Nephron (organoid): ENCODE data around the gene CDKL1.
A peak's percentile ranks its signal among the peaks of the same experiment; 100 is the strongest.

Source experiments
- H3K27ac Mint-ChIP-seq, 3 experiments: 2 replicates each; pipeline ENCODE4 v1.8.0; 2020; ENCODE audit warnings: mixed read lengths in 3 of 3, mild to moderate bottlenecking in 2 of 3, moderate library complexity in 1 of 3
- H3K27me3 Mint-ChIP-seq: 2 replicates; pipeline ENCODE4 v1.8.0; 2021; ENCODE audit warnings: low read depth, mild to moderate bottlenecking, moderate library complexity, mixed read lengths
- H3K36me3 Mint-ChIP-seq: 2 replicates; pipeline ENCODE4 v1.8.0; 2020; ENCODE audit warnings: low read depth, mixed read lengths
- H3K4me1 Mint-ChIP-seq: 2 replicates; pipeline ENCODE4 v1.8.0; 2020; ENCODE audit warnings: mixed read lengths
- H3K4me3 Mint-ChIP-seq, 3 experiments: 2 replicates each; pipeline ENCODE4 v1.8.0; 2020; ENCODE audit warnings: mild to moderate bottlenecking in 3 of 3, mixed read lengths in 3 of 3, moderate library complexity in 2 of 3
- H3K9me3 Mint-ChIP-seq: 2 replicates; pipeline ENCODE4 v1.8.0; 2020; ENCODE audit warnings: mixed read lengths
- CTCF ChIP-seq, 3 experiments: fragments of 200-600 bp; sonication (generic); IDR thresholded peaks; one replicate each; pipeline ENCODE4 v1.5.0; 2021; ENCODE audit warnings: antibody characterized with exemption in 3 of 3; ENCODE audit not compliant: unreplicated experiment in 3 of 3

The CDKL1 gene

GRCh38 chr14:50334211-50334610 lies 62.5 kb downstream of the CDKL1 start:
- H3K27me3 Mint-ChIP-seq = no peaks in the 10 kb centered on the region
- no peak overlapping the region for H3K4me3 Mint-ChIP-seq
- no peaks in the 10 kb centered on the region for H3K9me3 Mint-ChIP-seq
- H3K27ac Mint-ChIP-seq = peak overlapping the region in 2 of 3 experiments; percentile 70 to 95
- peaks cover 5% of the 10 kb centered on the region for H3K36me3 Mint-ChIP-seq
- TF ChIP-seq CTCF (IDR thresholded peaks at IDR 0.05; ENCODE audit: unreplicated experiment in 3 of 3) = no peak
- peaks cover 15% of the 10 kb centered on the region for H3K4me1 Mint-ChIP-seq

- peaks cover 15% of the 10 kb centered on the region for H3K4me1 Mint-ChIP-seq
- H3K9me3 Mint-ChIP-seq = no peaks in the 10 kb centered on the region
- no peak overlapping the region for H3K4me3 Mint-ChIP-seq
- no peaks in the 10 kb centered on the region for H3K27me3 Mint-ChIP-seq
- H3K27ac Mint-ChIP-seq = peak overlapping the region in 1 of 3 experiments; percentile 24
- no peak for TF ChIP-seq CTCF (IDR thresholded peaks at IDR 0.05; ENCODE audit: unreplicated experiment in 3 of 3)
- H3K36me3 Mint-ChIP-seq = peaks cover 5% of the 10 kb centered on the region
Measured at GRCh38 chr14:50333014-50333509, 63.6 kb downstream of the CDKL1 start.

GRCh38 chr14:50331596-50331995 lies 65.1 kb downstream of the CDKL1 start:
- Mint-ChIP-seq H3K36me3 (peaks cover 5% of the 10 kb centered on the region), H3K4me1 (peaks cover 15% of the 10 kb centered on the region), H3K27ac (no peak overlapping the region), H3K27me3 (no peaks in the 10 kb centered on the region), H3K9me3 (no peaks in the 10 kb centered on the region), H3K4me3 (no peak overlapping the region)
- TF ChIP-seq CTCF (IDR thresholded peaks at IDR 0.05; ENCODE audit: unreplicated experiment in 3 of 3) = no peak

GRCh38 chr14:50321009-50321660 lies 75.5 kb downstream of the CDKL1 start:
- peak; percentile 81 to 87 (median 83) for TF ChIP-seq CTCF (IDR thresholded peaks at IDR 0.05; ENCODE audit: unreplicated experiment in 3 of 3)
- peaks cover 28% of the 10 kb centered on the region for H3K36me3 Mint-ChIP-seq
- peaks cover 10% of the 10 kb centered on the region for H3K9me3 Mint-ChIP-seq
- peaks cover 4% of the 10 kb centered on the region for H3K4me1 Mint-ChIP-seq
- no peak overlapping the region for H3K4me3 Mint-ChIP-seq
- no peaks in the 10 kb centered on the region for H3K27me3 Mint-ChIP-seq
- H3K27ac Mint-ChIP-seq = no peak overlapping the region

- peaks cover 4% of the 10 kb centered on the region for H3K4me1 Mint-ChIP-seq
- H3K4me3 Mint-ChIP-seq = no peak overlapping the region
- no peak overlapping the region for H3K27ac Mint-ChIP-seq
- no peaks in the 10 kb centered on the region for H3K27me3 Mint-ChIP-seq
- TF ChIP-seq CTCF (IDR thresholded peaks at IDR 0.05; ENCODE audit: unreplicated experiment in 3 of 3) = no peak
- H3K9me3 Mint-ChIP-seq = peaks cover 15% of the 10 kb centered on the region
- H3K36me3 Mint-ChIP-seq = peaks cover 30% of the 10 kb centered on the region
Measured at GRCh38 chr14:50320283-50320682, 76.4 kb downstream of the CDKL1 start.

- TF ChIP-seq CTCF (IDR thresholded peaks at IDR 0.05; ENCODE audit: unreplicated experiment in 3 of 3) = no peak
- H3K4me1 Mint-ChIP-seq = peaks cover 4% of the 10 kb centered on the region
- no peak overlapping the region for H3K27ac Mint-ChIP-seq
- no peak overlapping the region for H3K4me3 Mint-ChIP-seq
- H3K27me3 Mint-ChIP-seq = no peaks in the 10 kb centered on the region
- H3K36me3 Mint-ChIP-seq = peaks cover 29% of the 10 kb centered on the region
- peaks cover 15% of the 10 kb centered on the region for H3K9me3 Mint-ChIP-seq
Measured at GRCh38 chr14:50319721-50320120, 77.0 kb downstream of the CDKL1 start.
